HEK293 (cell line): ENCODE data around the gene ERMAP.
"Not testable (repeated sequence)": the region's sequence is repeated elsewhere in the genome, so short reads cannot be mapped to it uniquely, and the experiment has no call there.

Source experiments
- CTCF ChIA-PET: fragments of 350-600 bp; formaldehyde crosslinking; extraction: SDS; loops from one replicate; lab custom pipeline; 2021; ENCODE audit warnings: antibody characterized with exemption; lab: Yijun Ruan, JAX
- POLR2A ChIA-PET: fragments of 300-600 bp; formaldehyde crosslinking; extraction: SDS; loops from one replicate; lab custom pipeline; 2020; ENCODE audit warnings: antibody characterized with exemption, inconsistent platforms; lab: Yijun Ruan, JAX
- H3K27ac ChIP-seq: fragments of 200-500 bp; sonication (Bioruptor generic); 2 replicates; pipeline ENCODE4 v1.5.1; 2014; ENCODE audit warnings: low read depth, low read length, control low read depth, inconsistent platforms; ENCODE audit errors: extremely low read depth
- H3K36me3 ChIP-seq, 2 experiments: fragments of 200-500 bp in 1 of 2; sonication (Bioruptor generic) in 1 of 2; 1 replicate in 1 of 2; 2 replicates in 1 of 2; pipeline ENCODE4 v1.5.1; 2014 to 2017; ENCODE audit warnings: inconsistent platforms in 2 of 2, low read length in 2 of 2; ENCODE audit not compliant: control insufficient read depth in 2 of 2, insufficient read depth in 1 of 2
- H3K4me1 ChIP-seq: fragments of 200-500 bp; sonication (Bioruptor generic); 2 replicates; pipeline ENCODE4 v1.5.1; 2014; ENCODE audit warnings: mild to moderate bottlenecking, low read length, inconsistent platforms; ENCODE audit not compliant: control insufficient read depth, insufficient read depth
- H3K4me3 ChIP-seq: 2 replicates; pipeline ENCODE4 v1.5.1; 2011; ENCODE audit warnings: low read depth, mild to moderate bottlenecking, control low read depth, low read length, moderate library complexity
- H3K9me3 ChIP-seq: fragments of 200-500 bp; sonication (Bioruptor generic); 2 replicates; pipeline ENCODE4 v1.5.1; 2014; ENCODE audit warnings: low read depth, low read length, inconsistent platforms; ENCODE audit not compliant: control insufficient read depth, insufficient read depth
- AEBP2 ChIP-seq: fragments of 450-650 bp; formaldehyde crosslinking; IDR thresholded peaks from 2 replicates; pipeline ENCODE4 v1.5.1; 2016; ENCODE audit warnings: missing biosample characterization, missing genetic modification characterization, borderline replicate concordance
- PBX3 ChIP-seq: sonication (generic); formaldehyde crosslinking; IDR thresholded peaks from 2 replicates; pipeline ENCODE4 v1.8.1; 2022; ENCODE audit warnings: mild to moderate bottlenecking, moderate library complexity, missing genetic modification reagents
- PRDM4 ChIP-seq: fragments of 450-650 bp; formaldehyde crosslinking; IDR thresholded peaks from 2 replicates; pipeline ENCODE4 v1.5.1; 2017; ENCODE audit warnings: missing biosample characterization, missing genetic modification characterization
- ZBTB26 ChIP-seq: fragments of 450-650 bp; formaldehyde crosslinking; optimal IDR thresholded peaks from 2 replicates; pipeline ENCODE3; 2016; ENCODE audit warnings: missing biosample characterization, mild to moderate bottlenecking, missing genetic modification characterization
- ZBTB7A ChIP-seq: fragments of 450-650 bp; formaldehyde crosslinking; IDR thresholded peaks from 2 replicates; pipeline ENCODE4 v1.5.1; 2016; ENCODE audit warnings: low read depth, missing biosample characterization, missing genetic modification characterization
- ZNF292 ChIP-seq: fragments of 450-650 bp; formaldehyde crosslinking; IDR thresholded peaks from 2 replicates; pipeline ENCODE4 v1.5.1; 2016; ENCODE audit warnings: low read depth, missing biosample characterization, missing genetic modification characterization, borderline replicate concordance
- ZNF335 ChIP-seq: fragments of 450-650 bp; formaldehyde crosslinking; conservative IDR thresholded peaks from 2 replicates; pipeline ENCODE4 v1.5.1; 2016; ENCODE audit warnings: missing biosample characterization, missing genetic modification characterization
- ZNF510 ChIP-seq: fragments of 450-650 bp; formaldehyde crosslinking; IDR thresholded peaks from 2 replicates; pipeline ENCODE4 v1.5.1; 2018; ENCODE audit warnings: mild to moderate bottlenecking, missing genetic modification characterization, missing biosample characterization; ENCODE audit not compliant: insufficient replicate concordance
- ZNF654 ChIP-seq: fragments of 450-650 bp; formaldehyde crosslinking; IDR thresholded peaks from 2 replicates; pipeline ENCODE4 v1.5.1; 2016; ENCODE audit warnings: low read depth, missing biosample characterization, missing genetic modification characterization
- ZNF768 ChIP-seq: fragments of 450-650 bp; formaldehyde crosslinking; IDR thresholded peaks from 2 replicates; pipeline ENCODE4 v1.5.1; 2018; ENCODE audit warnings: missing biosample characterization, mild to moderate bottlenecking, missing genetic modification characterization

Gene ERMAP

GRCh38 chr1:42853116-42853884, 36.4 kb downstream of the ERMAP start (continued):
- TF ChIP-seq ZBTB26 (tag by site-specific recombination) (no peak), ZBTB7A (tag by site-specific recombination) (no peak), ZNF335 (no peak)

GRCh38 chr1:42856554-42856953, 39.6 kb downstream of the ERMAP start:
- H3K4me1 ChIP-seq, H3K9me3 ChIP-seq, H3K4me3 ChIP-seq, H3K27ac ChIP-seq: not testable (repeated sequence)
- H3K36me3 ChIP-seq = peaks cover 0 to 18% of the 10 kb centered on the region in 2 experiments; a peak in 1 of 3 replicates
- ChIA-PET CTCF (interaction anchor here (1.3 kb wide), 1 partner anchor 9 kb away, joined by 3 read pairs; no protein-coding TSS in a partner anchor), POLR2A (interaction anchor here (1.5 kb wide), 1 partner anchor 10 kb away, joined by 8 read pairs; the partner anchor contains the start of gene ZNF691)

- CTCF ChIA-PET, POLR2A ChIA-PET, H3K36me3 ChIP-seq, H3K4me1 ChIP-seq, H3K4me3 ChIP-seq, H3K27ac ChIP-seq, H3K9me3 ChIP-seq: not testable (repeated sequence)
Observed at GRCh38 chr1:42859366-42859765, 42.4 kb downstream of the ERMAP start.

- ChIA-PET CTCF (no interaction called here), POLR2A (no interaction called here)
- TF ChIP-seq PBX3 (CRISPR knock-in tag) (no peak), ZNF292 (tag by site-specific recombination) (no peak), ZNF768 (tag by site-specific recombination) (no peak), PRDM4 (tag by site-specific recombination) (no peak), AEBP2 (tag by site-specific recombination) (no peak), ZNF654 (tag by site-specific recombination) (no peak), ZNF510 (tag by site-specific recombination) (no peak)
- Histone ChIP-seq H3K9me3 (no peaks in the 10 kb centered on the region), H3K4me3 (no peak overlapping the region), H3K27ac (no peak overlapping the region), H3K4me1 (no peaks in the 10 kb centered on the region), H3K36me3 (peaks cover 0 to 3% of the 10 kb centered on the region in 2 experiments; a peak in 1 of 3 replicates)
Observed at GRCh38 chr1:42860339-42861013, 43.6 kb downstream of the ERMAP start.
